Activated CD4-positive, alpha-beta T cell treated with anti-CD3 and anti-CD28 coated beads, Interleukin-2, amount 50 U/mL, for 4 hours (primary cell): Measurements from ENCODE around the gene PLA2G4C.
A peak's percentile ranks its signal among the peaks of the same experiment; 100 is the strongest.

Source experiments
- DNase-seq, 2 experiments: peaks; one replicate each; pipeline ENCODE4 v3.0.0-alpha.2; 2020

PLA2G4C gene, protein sequence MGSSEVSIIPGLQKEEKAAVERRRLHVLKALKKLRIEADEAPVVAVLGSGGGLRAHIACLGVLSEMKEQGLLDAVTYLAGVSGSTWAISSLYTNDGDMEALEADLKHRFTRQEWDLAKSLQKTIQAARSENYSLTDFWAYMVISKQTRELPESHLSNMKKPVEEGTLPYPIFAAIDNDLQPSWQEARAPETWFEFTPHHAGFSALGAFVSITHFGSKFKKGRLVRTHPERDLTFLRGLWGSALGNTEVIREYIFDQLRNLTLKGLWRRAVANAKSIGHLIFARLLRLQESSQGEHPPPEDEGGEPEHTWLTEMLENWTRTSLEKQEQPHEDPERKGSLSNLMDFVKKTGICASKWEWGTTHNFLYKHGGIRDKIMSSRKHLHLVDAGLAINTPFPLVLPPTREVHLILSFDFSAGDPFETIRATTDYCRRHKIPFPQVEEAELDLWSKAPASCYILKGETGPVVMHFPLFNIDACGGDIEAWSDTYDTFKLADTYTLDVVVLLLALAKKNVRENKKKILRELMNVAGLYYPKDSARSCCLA

DNA sequence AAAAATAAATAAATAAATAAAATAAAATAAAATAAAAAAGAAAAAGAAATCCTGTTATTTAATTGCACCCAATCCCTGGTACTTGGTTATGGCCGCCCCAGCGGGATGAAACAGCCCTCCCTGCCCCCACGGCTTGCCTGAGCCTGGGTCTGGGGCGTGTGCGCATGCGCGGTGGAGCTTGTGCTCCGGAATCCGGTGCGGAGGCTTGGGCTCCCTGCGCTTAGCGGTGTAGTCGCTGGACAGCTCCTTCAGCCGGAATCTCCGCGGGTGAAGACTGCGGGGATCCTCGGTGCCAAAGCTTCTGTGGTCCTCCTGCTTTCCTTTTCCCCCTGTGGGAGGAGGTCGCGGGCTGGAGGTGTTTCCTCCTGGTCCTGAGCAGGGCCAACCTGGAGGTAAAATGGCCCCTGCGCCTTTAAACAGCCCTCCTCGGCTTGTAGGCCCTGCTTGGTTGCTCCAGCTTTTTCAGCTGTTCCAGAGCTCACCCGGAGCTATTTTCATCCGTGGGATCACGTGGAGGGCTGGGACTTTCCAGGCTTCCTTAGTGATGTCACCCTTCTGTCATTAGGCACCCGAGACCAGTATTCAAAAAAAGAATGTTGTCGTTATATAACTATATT is at the start of gene PLA2G4C:
TSS of gene PLA2G4C (minus strand) at position 468 of the 617 bp plus-strand sequence. CDS start 4,288 bp downstream, outside the sequence.
- peak; percentile 71 to 75 for DNase-seq

DNA sequence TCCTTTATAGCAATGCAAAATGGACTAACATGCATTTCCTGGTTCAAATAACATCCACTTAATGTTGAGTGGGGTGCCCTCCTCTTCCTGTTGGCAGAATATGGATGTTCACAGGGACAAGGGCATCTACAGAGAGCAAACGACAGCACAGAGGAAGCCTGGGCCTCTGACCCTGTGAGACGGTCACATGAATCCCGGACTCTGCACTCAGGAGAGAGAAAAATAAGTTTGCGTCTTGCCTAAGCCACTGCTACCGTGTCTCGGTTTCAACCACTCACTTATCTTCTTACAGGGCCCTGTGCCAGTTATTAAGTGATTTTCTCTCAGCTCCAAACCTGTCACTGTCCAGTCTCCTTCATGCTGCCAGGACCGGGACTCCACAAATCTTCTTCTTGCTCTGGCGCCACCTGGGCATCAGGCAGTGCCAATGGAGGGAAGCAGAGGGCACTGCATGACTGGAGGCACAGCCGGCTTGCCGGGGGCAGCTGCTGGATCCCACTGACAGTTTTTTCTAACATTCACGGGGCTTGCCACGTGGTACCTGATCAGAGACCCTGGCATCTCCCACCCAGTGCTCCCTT is 47.7 kb upstream of the PLA2G4C start:
- no peak for DNase-seq

DNA sequence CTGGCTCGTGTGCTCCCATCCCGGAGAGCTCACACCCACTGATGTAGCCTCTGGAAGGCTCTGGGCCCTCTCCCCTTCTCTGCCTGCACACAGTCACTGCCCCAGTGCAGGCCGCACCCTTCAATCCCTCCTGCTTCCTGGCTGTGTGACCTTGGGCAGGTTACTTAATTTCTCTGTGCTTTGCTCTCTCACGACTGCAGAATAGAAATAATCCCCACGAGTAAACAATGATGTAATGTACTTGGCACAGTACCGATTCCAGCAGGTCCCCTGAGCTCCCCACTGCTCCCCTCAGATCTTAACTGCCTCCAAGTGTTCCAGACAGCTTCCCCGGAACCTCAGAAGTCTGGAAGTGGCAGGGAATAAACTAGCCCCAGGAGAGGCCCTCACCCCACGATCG is 43.4 kb upstream of the PLA2G4C start:
- no peak for DNase-seq

- DNase-seq: peak; percentile 64 to 66
Measured at GRCh38 chr19:48152551-48152950, 41.9 kb upstream of the PLA2G4C start.

DNA sequence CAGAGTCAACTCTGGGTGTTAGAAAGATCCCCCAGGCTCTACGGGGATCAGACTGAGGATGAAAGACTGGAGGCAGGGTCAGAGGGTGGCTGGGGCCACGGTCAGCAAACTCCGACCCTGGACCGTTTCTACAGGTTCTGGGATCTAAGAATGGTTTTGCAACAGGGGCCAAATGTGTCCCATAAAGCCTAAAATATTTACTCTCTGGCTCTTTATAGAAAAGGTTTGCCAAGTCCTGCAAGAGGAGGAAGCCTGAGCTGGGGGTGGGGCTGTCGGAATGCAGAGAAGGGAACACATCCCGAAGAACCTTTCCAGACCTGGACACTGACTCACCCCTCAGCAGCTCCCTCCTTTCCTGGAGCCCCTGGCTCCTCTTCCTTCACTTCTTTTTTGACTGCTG is 38.8 kb upstream of the PLA2G4C start:
- no peak for DNase-seq

DNA sequence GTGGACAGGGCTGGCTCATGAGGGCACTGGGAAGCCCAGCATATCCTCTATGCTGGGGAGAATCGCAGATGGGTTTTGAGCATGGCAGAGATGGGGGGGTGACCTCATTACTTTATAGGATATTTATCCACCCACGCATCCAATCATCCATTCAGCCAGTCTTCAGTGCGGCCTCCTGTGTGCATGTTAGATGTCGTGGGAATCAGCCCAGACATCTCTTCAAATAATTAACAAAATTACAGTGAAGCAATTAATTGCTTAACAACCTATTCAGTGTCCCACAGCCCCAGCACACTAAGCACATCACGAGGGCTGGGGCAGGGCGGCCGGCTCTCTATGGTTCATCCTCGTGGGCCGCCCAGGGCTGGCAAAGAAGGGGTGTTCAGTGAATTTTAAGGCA is 38.0 kb upstream of the PLA2G4C start:
- no peak for DNase-seq

DNA sequence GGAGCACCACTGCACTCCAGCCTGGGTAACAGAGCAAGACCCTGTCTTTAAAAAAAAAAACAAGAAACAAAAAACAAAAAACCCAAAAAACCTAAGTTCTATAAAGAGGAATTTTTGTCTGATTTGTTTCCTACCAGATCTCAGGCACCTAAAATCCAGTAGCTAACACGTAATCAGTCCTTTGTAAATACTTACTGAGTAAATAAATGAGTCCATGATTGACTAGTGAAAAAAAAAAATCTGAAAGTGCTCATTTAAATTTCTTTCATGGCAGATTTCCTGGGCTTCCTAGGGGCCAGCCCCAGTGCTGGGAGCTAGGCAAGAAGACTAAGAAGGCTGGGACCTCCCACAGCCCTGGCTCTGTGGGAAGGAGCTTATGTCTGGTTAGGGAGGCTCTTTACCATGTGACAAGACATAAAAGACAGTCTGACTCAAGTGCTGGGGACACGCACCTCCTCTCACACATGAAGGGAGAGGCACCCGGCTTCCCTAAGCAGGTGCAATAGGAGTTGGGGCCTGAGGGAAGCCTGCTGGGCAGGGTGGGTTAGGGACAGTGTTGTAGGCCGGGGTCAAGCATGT is 37.1 kb upstream of the PLA2G4C start:
- DNase-seq: no peak

DNA sequence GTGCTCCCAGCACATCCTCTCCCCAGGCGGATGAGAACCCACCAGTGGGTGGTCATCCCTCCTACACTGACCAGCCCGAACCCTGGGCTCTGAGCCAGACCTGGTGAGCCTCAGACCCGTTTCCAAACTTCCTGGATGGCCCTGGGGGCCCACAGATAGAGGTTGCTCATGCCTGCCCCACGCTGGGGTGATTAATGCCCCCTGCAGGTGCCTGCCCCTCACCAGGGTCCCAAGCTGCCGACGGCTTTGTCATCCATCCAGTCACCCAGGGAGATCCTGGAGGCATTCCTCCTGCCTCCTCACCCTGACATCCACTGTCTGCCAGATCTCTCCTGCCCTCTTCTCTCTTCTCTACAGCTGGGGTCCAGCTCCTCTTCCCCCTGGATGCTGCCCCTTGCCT is 28.4 kb upstream of the PLA2G4C start:
- DNase-seq: no peak

DNA sequence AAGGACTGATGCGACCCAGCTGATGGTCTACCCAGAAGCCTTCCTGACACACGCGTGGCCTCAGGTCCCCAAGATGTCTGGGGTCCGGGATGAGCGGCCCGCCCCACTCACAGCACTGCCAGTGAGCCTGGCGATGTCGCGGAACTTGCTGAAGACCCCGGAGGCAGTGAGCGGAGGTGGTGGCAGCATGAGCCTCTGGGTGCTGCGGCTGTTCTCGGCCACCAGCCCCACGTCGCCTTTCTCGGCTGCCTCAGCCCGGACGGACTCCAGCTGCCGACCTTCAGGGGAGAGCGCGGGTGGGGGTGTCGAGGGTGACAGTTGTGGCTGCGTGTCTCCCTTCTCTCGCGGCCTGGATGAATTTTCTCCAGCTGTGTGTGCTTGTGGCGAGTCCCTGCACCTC is 26.8 kb upstream of the PLA2G4C start:
- no peak for DNase-seq

DNA sequence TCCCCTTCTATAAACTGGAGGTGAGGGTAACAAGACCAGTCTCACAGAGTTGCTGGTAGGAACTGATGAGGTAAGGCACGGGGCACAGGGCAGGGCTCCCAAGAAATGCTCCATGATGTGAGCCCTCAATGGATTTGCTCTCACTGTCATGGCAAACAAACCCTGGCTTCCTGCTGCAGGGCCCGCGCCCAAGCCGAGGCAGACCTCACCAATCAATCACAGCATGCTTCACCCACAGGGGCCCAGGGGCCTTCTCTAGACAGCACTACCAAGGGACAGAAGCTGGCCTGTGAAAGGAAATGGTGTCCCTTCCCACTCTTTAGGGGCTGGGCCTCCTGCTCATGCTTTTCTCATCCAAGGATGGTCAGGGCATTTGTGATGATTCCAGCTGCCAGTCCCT is 25.9 kb upstream of the PLA2G4C start:
- no peak for DNase-seq

DNA sequence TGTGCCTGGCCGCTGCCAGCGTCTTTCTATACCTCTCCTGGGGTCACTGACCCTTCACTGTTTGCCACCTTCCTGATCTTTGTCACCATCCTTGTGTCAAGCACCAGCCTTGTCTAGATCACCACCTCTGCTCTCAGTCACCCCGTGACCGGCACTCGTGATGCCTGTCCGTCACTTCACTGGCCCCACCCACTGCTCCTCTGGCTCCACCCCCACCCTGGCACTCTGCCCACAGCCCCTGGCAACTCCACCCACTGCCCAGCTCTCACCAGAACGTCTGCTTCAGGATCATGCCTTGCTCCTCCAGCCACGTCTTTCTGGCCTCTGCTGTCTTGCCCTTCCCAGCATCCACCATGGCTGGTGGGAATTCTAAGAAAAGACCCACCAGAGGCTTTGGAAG is 24.8 kb upstream of the PLA2G4C start:
- DNase-seq: no peak

- DNase-seq: no peak
Measured at GRCh38 chr19:48133094-48133493, 22.5 kb upstream of the PLA2G4C start.

- DNase-seq: no peak
Measured at GRCh38 chr19:48127561-48127960, 16.9 kb upstream of the PLA2G4C start.

DNA sequence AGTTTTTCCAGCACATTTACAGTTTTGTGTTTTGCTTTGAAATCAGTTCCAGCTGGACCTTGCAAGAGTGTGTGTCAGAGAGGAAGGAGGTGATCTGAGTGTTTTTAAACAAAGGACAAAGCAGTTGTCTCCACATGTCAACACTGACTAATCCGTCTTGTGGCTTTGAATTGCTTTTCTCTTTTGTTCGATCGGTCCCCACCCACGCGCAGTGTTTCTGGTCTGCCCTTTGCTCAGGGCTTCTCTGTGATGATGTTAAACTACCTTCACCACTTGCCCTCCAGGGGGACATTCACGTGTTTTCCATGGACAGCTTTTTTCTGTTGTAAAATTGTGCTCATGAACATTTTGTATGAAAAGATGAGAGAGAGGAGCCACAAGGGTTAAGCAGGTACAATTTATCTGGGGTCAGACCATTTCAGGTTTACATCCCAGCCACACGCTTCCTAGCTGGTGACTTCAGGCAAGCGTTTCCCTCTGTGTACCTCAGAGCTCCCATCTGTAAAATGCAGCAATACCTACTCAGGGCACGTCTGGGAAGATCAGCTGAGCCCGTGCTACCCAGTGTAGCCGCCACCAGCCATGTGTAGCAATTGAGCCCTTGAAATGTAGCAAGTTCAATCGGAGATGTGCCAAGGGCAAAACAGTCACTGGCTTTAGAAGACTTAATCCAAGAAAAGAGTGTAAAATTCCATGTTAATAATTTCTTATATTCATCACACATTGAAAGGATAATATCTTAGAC is 13.5 kb upstream of the PLA2G4C start:
- no peak for DNase-seq

DNA sequence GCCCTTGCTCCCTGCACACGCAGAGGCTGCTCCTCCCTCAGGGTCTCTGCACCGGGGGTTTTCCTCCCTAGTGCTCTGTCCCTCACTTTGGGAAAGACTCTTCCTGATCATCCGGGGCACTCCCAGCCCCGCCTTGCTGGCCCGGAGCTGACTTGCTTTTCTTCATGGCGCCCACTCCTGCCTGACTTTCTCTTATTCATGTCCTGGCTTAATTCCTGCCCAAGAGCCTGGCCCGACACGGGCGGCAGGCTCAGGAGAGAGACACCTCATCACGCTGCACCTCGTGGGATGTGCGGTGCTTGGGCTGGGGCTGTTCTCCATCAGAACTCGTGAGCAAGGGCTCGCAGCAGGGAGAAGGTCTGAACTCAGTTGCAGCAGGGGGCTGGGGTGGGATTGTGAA is 11.8 kb upstream of the PLA2G4C start:
- DNase-seq: no peak

GRCh38 chr19:48121909-48122371 is 11.3 kb upstream of the PLA2G4C start:
- DNase-seq: no peak

DNA sequence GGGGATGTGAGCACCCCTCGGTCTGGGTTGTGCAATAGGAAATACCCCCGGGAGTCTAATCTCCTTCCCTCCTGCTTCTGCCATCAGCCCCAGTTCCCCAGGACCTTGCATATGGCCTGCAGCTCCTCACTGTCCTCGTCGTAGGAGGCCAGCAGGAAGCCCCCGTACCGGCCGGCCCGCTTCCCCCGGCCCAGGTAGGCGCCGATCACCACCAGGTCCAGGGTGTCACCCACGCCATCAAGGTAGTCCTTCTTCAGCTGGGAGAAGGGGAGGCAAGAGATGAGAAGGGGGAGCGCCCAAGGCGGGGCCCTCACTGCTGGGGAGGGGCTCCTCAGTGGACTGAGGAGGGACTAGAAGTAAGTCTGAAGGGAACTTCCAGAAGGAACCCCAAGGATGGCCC is 10.4 kb upstream of the PLA2G4C start:
- no peak for DNase-seq

GRCh38 chr19:48120505-48120904 is 9.9 kb upstream of the PLA2G4C start:
- no peak for DNase-seq

GRCh38 chr19:48118131-48118517 is 7.5 kb upstream of the PLA2G4C start:
- no peak for DNase-seq

DNA sequence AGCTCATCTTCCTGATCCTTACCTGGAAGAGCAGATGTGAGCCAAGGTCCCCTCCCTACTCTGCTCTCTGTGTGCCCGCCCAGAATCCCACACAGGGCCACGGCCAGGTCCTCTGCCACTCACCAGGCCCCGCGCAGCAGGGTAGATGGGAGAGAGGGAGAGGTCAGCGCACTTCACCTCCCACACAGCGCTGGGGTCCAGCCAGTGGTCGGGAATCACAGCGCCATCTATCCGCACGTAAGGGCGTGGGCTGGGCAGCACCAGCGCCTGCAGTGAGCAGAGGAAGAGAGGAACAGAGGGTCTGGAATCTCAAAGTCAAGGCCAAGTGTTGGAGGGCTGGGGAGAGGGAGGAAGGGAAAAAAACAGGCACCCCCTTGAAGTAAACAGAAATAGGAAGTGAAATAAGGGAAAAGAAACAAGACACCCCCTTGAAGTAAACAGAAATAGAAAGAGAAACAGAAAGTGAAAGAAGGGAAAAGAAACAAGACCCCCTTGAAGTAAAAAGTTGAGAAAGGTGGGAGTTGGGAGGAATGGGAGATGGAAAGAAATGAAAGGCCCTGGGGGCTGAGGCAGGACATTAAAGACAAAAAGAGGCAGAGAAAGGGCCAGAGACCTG is 7.0 kb upstream of the PLA2G4C start:
- DNase-seq: no peak

GRCh38 chr19:48113190-48113917 is 2.7 kb upstream of the PLA2G4C start:
- no peak for DNase-seq

- no peak for DNase-seq
Measured at GRCh38 chr19:48111280-48111679, 663 bp upstream of the PLA2G4C start.
